ENCODE measurements around the gene ZNF837.

ZNF837 gene

DNA sequence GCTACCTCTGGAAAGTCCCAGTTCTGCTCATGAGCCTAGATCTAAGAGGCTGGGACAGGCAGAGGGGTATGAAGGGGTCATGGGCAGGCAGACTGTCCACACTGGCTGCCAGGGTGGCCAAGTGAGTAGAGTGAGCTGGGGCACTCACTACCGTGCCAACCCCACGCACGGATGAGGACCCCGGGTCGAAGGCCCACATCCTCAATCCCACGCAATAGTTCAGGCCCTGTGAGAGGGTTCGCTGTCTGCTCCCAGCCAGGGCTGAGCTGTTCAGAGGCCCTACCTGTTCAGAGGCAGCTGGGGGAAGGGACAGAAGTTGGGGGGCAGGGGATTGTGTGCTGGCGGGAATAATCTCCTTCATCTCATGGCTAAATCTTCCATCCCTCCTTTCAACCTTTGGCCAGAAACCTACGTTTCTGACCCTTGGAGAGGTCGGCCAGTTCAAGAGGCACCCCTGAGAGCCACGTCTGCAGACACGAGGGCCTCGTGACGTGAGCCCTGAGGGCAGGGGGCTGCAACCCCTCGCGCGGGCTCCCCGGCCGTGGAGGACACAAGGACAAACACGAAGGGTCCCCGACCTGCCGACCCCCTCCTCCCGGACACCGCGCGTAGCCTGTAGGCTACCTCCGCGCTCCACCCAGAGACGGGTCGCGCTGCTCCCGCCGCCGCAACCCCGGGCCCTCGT lies 5.2 kb upstream of the ZNF837 start:
- DNase-seq (ENCODE audit: low spot score) (peak; percentile 44), ATAC-seq (ENCODE audit: low read depth) (peak; percentile 7; the same call in 2 of the 3 replicates)
- Histone ChIP-seq H3K9me3 (ENCODE audit: severe bottlenecking) (no peaks in the 10 kb centered on the region), H3K36me3 (ENCODE audit: low read depth) (peaks cover 37% of the 10 kb centered on the region), H3K27me3 (ENCODE audit: insufficient read depth, poor library complexity, severe bottlenecking) (no peaks in the 10 kb centered on the region), H3K27ac (ENCODE audit: poor library complexity, severe bottlenecking) (peak overlapping the region; percentile 88), H3K4me3 (ENCODE audit: severe bottlenecking) (peak overlapping the region; percentile 62), H3K4me1 (ENCODE audit: insufficient read depth, poor library complexity, severe bottlenecking) (peaks cover 9% of the 10 kb centered on the region)
- TF ChIP-seq CTCF (IDR thresholded peaks at IDR 0.05; ENCODE audit: poor library complexity, severe bottlenecking), result no peak

- H3K9me3 ChIP-seq (ENCODE audit: severe bottlenecking), result no peaks in the 10 kb centered on the region
- no peak for ATAC-seq (ENCODE audit: low read depth)
- H3K27me3 ChIP-seq (ENCODE audit: insufficient read depth, poor library complexity, severe bottlenecking), result no peaks in the 10 kb centered on the region
- H3K4me3 ChIP-seq (ENCODE audit: severe bottlenecking), result peak overlapping the region; percentile 62
- no peak for DNase-seq (ENCODE audit: low spot score)
- peak overlapping the region; percentile 88 for H3K27ac ChIP-seq (ENCODE audit: poor library complexity, severe bottlenecking)
- TF ChIP-seq CTCF (IDR thresholded peaks at IDR 0.05; ENCODE audit: poor library complexity, severe bottlenecking), result no peak
- H3K4me1 ChIP-seq (ENCODE audit: insufficient read depth, poor library complexity, severe bottlenecking), result peaks cover 9% of the 10 kb centered on the region
- H3K36me3 ChIP-seq (ENCODE audit: low read depth), result peaks cover 31% of the 10 kb centered on the region
These were observed 4.6 kb upstream of the ZNF837 start for GRCh38 chr19:58385313-58385890.

- Histone ChIP-seq H3K36me3 (ENCODE audit: low read depth) (peaks cover 9% of the 10 kb centered on the region), H3K4me1 (ENCODE audit: insufficient read depth, poor library complexity, severe bottlenecking) (no peaks in the 10 kb centered on the region), H3K27ac (ENCODE audit: poor library complexity, severe bottlenecking) (no peak overlapping the region), H3K27me3 (ENCODE audit: insufficient read depth, poor library complexity, severe bottlenecking) (no peaks in the 10 kb centered on the region), H3K4me3 (ENCODE audit: severe bottlenecking) (no peak overlapping the region), H3K9me3 (ENCODE audit: severe bottlenecking) (no peaks in the 10 kb centered on the region)
- DNase-seq (ENCODE audit: low spot score), result no peak
- no peak for TF ChIP-seq CTCF (IDR thresholded peaks at IDR 0.05; ENCODE audit: poor library complexity, severe bottlenecking)
- ATAC-seq (ENCODE audit: low read depth), result no peak
These were observed 2.3 kb upstream of the ZNF837 start for GRCh38 chr19:58382997-58383603.

DNA sequence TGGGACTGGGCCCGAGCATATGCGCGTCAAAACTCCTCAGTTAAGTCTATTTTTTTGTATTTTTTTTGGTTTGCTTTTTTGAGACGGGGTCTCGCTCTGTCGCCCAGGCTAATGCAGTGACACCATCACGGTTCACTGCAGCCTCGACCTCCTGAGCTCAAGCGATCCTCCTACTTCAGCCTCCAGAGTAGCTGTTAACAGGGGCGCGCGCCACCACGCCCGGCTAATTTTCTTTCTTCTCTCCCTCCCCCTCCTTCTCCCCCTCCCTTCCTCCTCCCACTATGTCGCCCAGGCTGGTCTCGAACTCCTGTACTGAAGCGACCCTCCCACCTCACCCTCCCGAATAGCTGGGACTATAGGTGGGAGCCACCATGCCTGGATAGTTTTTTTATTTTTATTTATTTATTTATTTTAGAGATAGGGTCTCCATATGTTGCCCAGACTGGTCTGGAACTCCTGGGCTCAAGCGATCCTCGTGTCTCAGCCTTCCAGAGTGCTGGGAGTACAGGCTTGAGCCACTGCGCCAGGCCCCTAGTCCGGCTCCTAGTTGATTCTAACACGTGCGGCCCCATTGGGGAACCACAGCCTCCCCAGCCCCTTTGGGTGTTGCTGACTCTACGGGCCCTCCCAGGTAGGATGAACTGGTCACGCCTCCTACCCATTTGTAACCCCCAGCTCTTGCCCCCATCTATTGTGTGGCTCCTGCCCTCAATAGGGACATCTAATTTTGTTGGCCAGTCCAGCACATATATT lies 806 bp upstream of the ZNF837 start:
- peak; percentile 52 for DNase-seq (ENCODE audit: low spot score)
- no peaks in the 10 kb centered on the region for H3K4me1 ChIP-seq (ENCODE audit: insufficient read depth, poor library complexity, severe bottlenecking)

More for the DNA sequence above, 806 bp upstream of the ZNF837 start:
- H3K27ac ChIP-seq (ENCODE audit: poor library complexity, severe bottlenecking), result peak overlapping the region; percentile 42
- H3K36me3 ChIP-seq (ENCODE audit: low read depth), result no peaks in the 10 kb centered on the region
- ATAC-seq (ENCODE audit: low read depth), result no peak
- H3K9me3 ChIP-seq (ENCODE audit: severe bottlenecking), result no peaks in the 10 kb centered on the region
- H3K4me3 ChIP-seq (ENCODE audit: severe bottlenecking), result peak overlapping the region; percentile 68
- TF ChIP-seq CTCF (IDR thresholded peaks at IDR 0.05; ENCODE audit: poor library complexity, severe bottlenecking), result no peak
- no peaks in the 10 kb centered on the region for H3K27me3 ChIP-seq (ENCODE audit: insufficient read depth, poor library complexity, severe bottlenecking)

Measured in RWPE2 (cell line).